Activated T-helper 17 cell treated with anti-CD3 and anti-CD28 coated beads, Interleukin-2, amount 50 U/mL, for 72 hours (primary cell): Measurements from ENCODE around the gene PRIMA1. TPM values are rescaled to one million over a fixed set of nuclear protein-coding genes. Genes with fewer than 3 reads are reported as not detected.

Experiments used
- ATAC-seq: fragments of 150-1000 bp; cut with Tn5 transposase; replicated peaks from 2 replicates; pipeline ENCODE4 v1.10.0; 2021; ENCODE audit warnings: mild to moderate bottlenecking, moderate library complexity
- H3K27ac Mint-ChIP-seq: one replicate; pipeline ENCODE4 v1.8.0; 2022; ENCODE audit warnings: mixed read lengths
- H3K27me3 Mint-ChIP-seq: one replicate; pipeline ENCODE4 v1.8.0; 2022; ENCODE audit warnings: mixed read lengths
- H3K36me3 Mint-ChIP-seq: one replicate; pipeline ENCODE4 v1.8.0; 2022; ENCODE audit warnings: low read depth, mild to moderate bottlenecking, mixed read lengths
- H3K4me1 Mint-ChIP-seq: one replicate; pipeline ENCODE4 v1.8.0; 2022; ENCODE audit warnings: mixed read lengths
- H3K4me3 Mint-ChIP-seq: one replicate; pipeline ENCODE4 v1.8.0; 2022; ENCODE audit warnings: mild to moderate bottlenecking, mixed read lengths
- H3K9me3 Mint-ChIP-seq: one replicate; pipeline ENCODE4 v1.8.0; 2022; ENCODE audit warnings: mixed read lengths
- total RNA-seq, 2 donors: library from RNA; stranded (reverse); gene quantifications; one replicate each; pipeline ENCODE4 v1.2.3, GENCODE V29; 2022

The PRIMA1 gene
- total RNA-seq, 2 donors from 2014 or later = not detected

- no peaks in the 10 kb centered on the region for H3K4me1 Mint-ChIP-seq
- H3K27ac Mint-ChIP-seq = no peak overlapping the region
- no peaks in the 10 kb centered on the region for H3K36me3 Mint-ChIP-seq
- peaks cover 8% of the 10 kb centered on the region for H3K27me3 Mint-ChIP-seq
- H3K9me3 Mint-ChIP-seq = no peaks in the 10 kb centered on the region
- no peak overlapping the region for H3K4me3 Mint-ChIP-seq
- no peak for ATAC-seq
Observed at GRCh38 chr14:93709249-93709648, 79.0 kb downstream of the PRIMA1 start.

GRCh38 chr14:93708800-93709199, 79.5 kb downstream of the PRIMA1 start:
- ATAC-seq = no peak
- no peaks in the 10 kb centered on the region for H3K9me3 Mint-ChIP-seq
- H3K27me3 Mint-ChIP-seq = peaks cover 8% of the 10 kb centered on the region
- H3K36me3 Mint-ChIP-seq = no peaks in the 10 kb centered on the region
- H3K4me1 Mint-ChIP-seq = no peaks in the 10 kb centered on the region
- H3K27ac Mint-ChIP-seq = no peak overlapping the region
- H3K4me3 Mint-ChIP-seq = no peak overlapping the region

GRCh38 chr14:93708311-93708734, 80.0 kb downstream of the PRIMA1 start:
- no peak overlapping the region for H3K4me3 Mint-ChIP-seq
- H3K4me1 Mint-ChIP-seq = no peaks in the 10 kb centered on the region
- peaks cover 13% of the 10 kb centered on the region for H3K27me3 Mint-ChIP-seq
- no peak overlapping the region for H3K27ac Mint-ChIP-seq
- ATAC-seq = no peak
- H3K9me3 Mint-ChIP-seq = no peaks in the 10 kb centered on the region
- H3K36me3 Mint-ChIP-seq = no peaks in the 10 kb centered on the region

- no peak overlapping the region for H3K27ac Mint-ChIP-seq
- peaks cover 17% of the 10 kb centered on the region for H3K27me3 Mint-ChIP-seq
- H3K4me3 Mint-ChIP-seq = no peak overlapping the region
- no peaks in the 10 kb centered on the region for H3K9me3 Mint-ChIP-seq
- H3K4me1 Mint-ChIP-seq = no peaks in the 10 kb centered on the region
- no peak for ATAC-seq
- no peaks in the 10 kb centered on the region for H3K36me3 Mint-ChIP-seq
Observed at GRCh38 chr14:93707475-93707874, 80.8 kb downstream of the PRIMA1 start.

GRCh38 chr14:93706360-93706955, 81.8 kb downstream of the PRIMA1 start:
- no peak for ATAC-seq
- Mint-ChIP-seq H3K4me1 (no peaks in the 10 kb centered on the region), H3K27ac (no peak overlapping the region), H3K36me3 (no peaks in the 10 kb centered on the region), H3K4me3 (no peak overlapping the region), H3K9me3 (no peaks in the 10 kb centered on the region), H3K27me3 (peaks cover 24% of the 10 kb centered on the region)

GRCh38 chr14:93705513-93706156, 82.7 kb downstream of the PRIMA1 start:
- Mint-ChIP-seq H3K27ac (no peak overlapping the region), H3K9me3 (peaks cover 4% of the 10 kb centered on the region), H3K4me1 (no peaks in the 10 kb centered on the region), H3K36me3 (no peaks in the 10 kb centered on the region), H3K4me3 (no peak overlapping the region), H3K27me3 (peaks cover 29% of the 10 kb centered on the region)
- ATAC-seq = no peak

GRCh38 chr14:93703941-93704340, 84.3 kb downstream of the PRIMA1 start:
- Mint-ChIP-seq H3K4me3 (no peak overlapping the region), H3K27me3 (peaks cover 32% of the 10 kb centered on the region), H3K4me1 (no peaks in the 10 kb centered on the region), H3K27ac (no peak overlapping the region), H3K9me3 (peaks cover 9% of the 10 kb centered on the region), H3K36me3 (no peaks in the 10 kb centered on the region)
- ATAC-seq = no peak

GRCh38 chr14:93702946-93703345, 85.3 kb downstream of the PRIMA1 start:
- no peaks in the 10 kb centered on the region for H3K36me3 Mint-ChIP-seq
- H3K4me3 Mint-ChIP-seq = no peak overlapping the region
- no peaks in the 10 kb centered on the region for H3K4me1 Mint-ChIP-seq
- no peak for ATAC-seq
- H3K27ac Mint-ChIP-seq = no peak overlapping the region
- H3K9me3 Mint-ChIP-seq = peaks cover 10% of the 10 kb centered on the region
- peaks cover 30% of the 10 kb centered on the region for H3K27me3 Mint-ChIP-seq

GRCh38 chr14:93701562-93701961, 86.7 kb downstream of the PRIMA1 start:
- Mint-ChIP-seq H3K27me3 (peaks cover 30% of the 10 kb centered on the region), H3K9me3 (peaks cover 10% of the 10 kb centered on the region), H3K4me1 (no peaks in the 10 kb centered on the region), H3K4me3 (no peak overlapping the region), H3K36me3 (no peaks in the 10 kb centered on the region), H3K27ac (no peak overlapping the region)
- no peak for ATAC-seq

- Mint-ChIP-seq H3K9me3 (peaks cover 10% of the 10 kb centered on the region), H3K4me3 (no peak overlapping the region), H3K27me3 (peaks cover 27% of the 10 kb centered on the region), H3K27ac (no peak overlapping the region), H3K36me3 (no peaks in the 10 kb centered on the region), H3K4me1 (no peaks in the 10 kb centered on the region)
- ATAC-seq = no peak
Observed at GRCh38 chr14:93700928-93701327, 87.4 kb downstream of the PRIMA1 start.

- no peaks in the 10 kb centered on the region for H3K36me3 Mint-ChIP-seq
- H3K9me3 Mint-ChIP-seq = peaks cover under 1% of the 10 kb centered on the region
- H3K4me1 Mint-ChIP-seq = no peaks in the 10 kb centered on the region
- peaks cover 16% of the 10 kb centered on the region for H3K27me3 Mint-ChIP-seq
- no peak overlapping the region for H3K27ac Mint-ChIP-seq
- ATAC-seq = no peak
- H3K4me3 Mint-ChIP-seq = no peak overlapping the region
Observed at GRCh38 chr14:93693914-93694313, 94.4 kb downstream of the PRIMA1 start.

- H3K36me3 Mint-ChIP-seq = no peaks in the 10 kb centered on the region
- H3K27me3 Mint-ChIP-seq = peaks cover 36% of the 10 kb centered on the region
- no peaks in the 10 kb centered on the region for H3K4me1 Mint-ChIP-seq
- no peak overlapping the region for H3K27ac Mint-ChIP-seq
- H3K4me3 Mint-ChIP-seq = no peak overlapping the region
- H3K9me3 Mint-ChIP-seq = no peaks in the 10 kb centered on the region
- no peak for ATAC-seq
Observed at GRCh38 chr14:93691042-93691780, 97.1 kb downstream of the PRIMA1 start.

- H3K4me3 Mint-ChIP-seq = no peak overlapping the region
- no peak overlapping the region for H3K27ac Mint-ChIP-seq
- H3K27me3 Mint-ChIP-seq = peaks cover 43% of the 10 kb centered on the region
- no peak for ATAC-seq
- no peaks in the 10 kb centered on the region for H3K4me1 Mint-ChIP-seq
- H3K9me3 Mint-ChIP-seq = no peaks in the 10 kb centered on the region
- no peaks in the 10 kb centered on the region for H3K36me3 Mint-ChIP-seq
Observed at GRCh38 chr14:93690146-93690545, 98.1 kb downstream of the PRIMA1 start.

GRCh38 chr14:93688820-93689219, 99.5 kb downstream of the PRIMA1 start:
- no peak for ATAC-seq
- peaks cover 43% of the 10 kb centered on the region for H3K27me3 Mint-ChIP-seq
- no peaks in the 10 kb centered on the region for H3K9me3 Mint-ChIP-seq
- H3K4me1 Mint-ChIP-seq = no peaks in the 10 kb centered on the region
- H3K36me3 Mint-ChIP-seq = no peaks in the 10 kb centered on the region
- no peak overlapping the region for H3K27ac Mint-ChIP-seq
- H3K4me3 Mint-ChIP-seq = no peak overlapping the region

- H3K27me3 Mint-ChIP-seq = peaks cover 43% of the 10 kb centered on the region
- H3K4me1 Mint-ChIP-seq = no peaks in the 10 kb centered on the region
- no peaks in the 10 kb centered on the region for H3K36me3 Mint-ChIP-seq
- H3K4me3 Mint-ChIP-seq = no peak overlapping the region
- H3K27ac Mint-ChIP-seq = no peak overlapping the region
- no peaks in the 10 kb centered on the region for H3K9me3 Mint-ChIP-seq
- no peak for ATAC-seq
Observed at GRCh38 chr14:93688239-93688666, 100.0 kb downstream of the PRIMA1 start.
